OCI-LY7 (cell line): ENCODE measurements around the gene MPPED2. TPM values are rescaled to one million over a fixed set of nuclear protein-coding genes. Genes with fewer than 3 reads are reported as not detected.

Source experiments
- BruUV-seq: library from RNA; stranded (reverse); fragments of 400-500 nt; replicated peaks from 2 replicates; lab custom pipeline; 2021; lab: Mats Ljungman, UMichigan
- CTCF ChIA-PET: fragments of 300-600 bp; sonication (Branson Sonifier 250); formaldehyde crosslinking; loops from one replicate; lab custom pipeline; 2022; ENCODE audit warnings: antibody characterized with exemption; ENCODE audit not compliant: unreplicated experiment; lab: Charles Lee
- POLR2A ChIA-PET: fragments of 300-600 bp; sonication (Branson Sonifier 250); formaldehyde crosslinking; loops from one replicate; lab custom pipeline; 2022; ENCODE audit warnings: antibody characterized with exemption; lab: Charles Lee
- DNase-seq: peaks from one replicate; pipeline ENCODE4 v3.0.0-alpha.2; 2015; ENCODE audit warnings: low spot score
- H2AFZ ChIP-seq: fragments of 200-600 bp; sonication (generic), shearing (Covaris generic); 2 replicates; pipeline ENCODE4 v1.6.1; 2014; ENCODE audit warnings: mild to moderate bottlenecking, antibody characterized with exemption, low read length, moderate library complexity
- H3K27ac ChIP-seq: fragments of 200-600 bp; sonication (generic); 2 replicates; pipeline ENCODE4 v1.5.1; 2014; ENCODE audit warnings: mixed run types, low read depth, mild to moderate bottlenecking, moderate library complexity, low read length, inconsistent platforms; ENCODE audit not compliant: poor library complexity, severe bottlenecking
- H3K36me3 ChIP-seq: fragments of 200-600 bp; sonication (generic); 2 replicates; pipeline ENCODE4 v1.6.1; 2014; ENCODE audit warnings: mild to moderate bottlenecking, antibody characterized with exemption, low read length, moderate library complexity, mixed read lengths; ENCODE audit not compliant: insufficient read depth
- H3K4me1 ChIP-seq: fragments of 200-600 bp; sonication (generic); 2 replicates; pipeline ENCODE4 v1.5.1; 2014; ENCODE audit warnings: mild to moderate bottlenecking, low read length; ENCODE audit not compliant: insufficient read depth, poor library complexity, severe bottlenecking
- H3K4me2 ChIP-seq: fragments of 200-600 bp; sonication (generic); 2 replicates; pipeline ENCODE4 v1.6.1; 2014; ENCODE audit warnings: mild to moderate bottlenecking, low read length
- H3K4me3 ChIP-seq: fragments of 200-600 bp; sonication (generic); 2 replicates; pipeline ENCODE4 v1.5.1; 2014; ENCODE audit warnings: mild to moderate bottlenecking, low read depth, low read length; ENCODE audit not compliant: poor library complexity, severe bottlenecking
- H3K79me2 ChIP-seq: fragments of 200-600 bp; sonication (generic); 2 replicates; pipeline ENCODE4 v1.6.1; 2016; ENCODE audit warnings: low read depth, mild to moderate bottlenecking, low read length, moderate library complexity, mixed read lengths; ENCODE audit not compliant: insufficient read depth
- H3K9me2 ChIP-seq: fragments of 200-600 bp; sonication (generic); 2 replicates; pipeline ENCODE4 v1.6.1; 2016; ENCODE audit warnings: mild to moderate bottlenecking, low read length, mixed read lengths; ENCODE audit not compliant: insufficient read depth
- H3K9me3 ChIP-seq: fragments of 200-600 bp; sonication (generic); 2 replicates; pipeline ENCODE4 v1.6.1; 2014; ENCODE audit warnings: mild to moderate bottlenecking, mixed run types, low read length, mixed read lengths
- H4K20me1 ChIP-seq: fragments of 200-600 bp; sonication (generic); 2 replicates; pipeline ENCODE4 v1.6.1; 2014; ENCODE audit warnings: mild to moderate bottlenecking, antibody characterized with exemption, low read length, moderate library complexity, mixed read lengths; ENCODE audit not compliant: insufficient read depth
- CTCF ChIP-seq: fragments of 200-600 bp; sonication (generic); conservative IDR thresholded peaks from 2 replicates; pipeline ENCODE4 v1.5.1; 2014; ENCODE audit warnings: mild to moderate bottlenecking, antibody characterized with exemption, low read length, moderate library complexity, mixed read lengths
- EZH2phosphoT487 ChIP-seq: fragments of 200-600 bp; sonication (generic); IDR thresholded peaks from 2 replicates; pipeline ENCODE4 v1.6.1; 2018; ENCODE audit warnings: low read depth, borderline replicate concordance, mild to moderate bottlenecking, mixed run types, antibody characterized with exemption, low read length, moderate library complexity, mixed read lengths
- intact Hi-C: fragments of 100-400 bp; cut with micrococcal nuclease; formaldehyde crosslinking; loops from one replicate; pipeline ENCODE4 v1.10.0; 2022; ENCODE audit not compliant: unreplicated experiment
- total RNA-seq, 2 experiments: library from RNA; depleted of rRNA in 1 of 2; stranded (reverse); fragments of >200 nt in 1 of 2; shearing (Covaris generic) in 1 of 2; gene quantifications; 2 replicates each; pipeline ENCODE4 v1.2.3, GENCODE V29; 2014 to 2022

MPPED2 gene
- total RNA-seq, 2 experiments from 2014 or later = not detected

- no peak overlapping the region for H3K27ac ChIP-seq
- no peak overlapping the region for H2AFZ ChIP-seq
- POLR2A ChIA-PET = interaction anchor here (0.6 kb wide), 1 partner anchor 20 kb away, joined by 4 read pairs; no protein-coding TSS in a partner anchor
- no peak for DNase-seq
- no peaks in the 10 kb centered on the region; the same call in 1 of the 2 replicates for H3K9me2 ChIP-seq
- no peaks in the 10 kb centered on the region for H3K79me2 ChIP-seq
- CTCF ChIA-PET = interaction anchor here (1.4 kb wide), 1 partner anchor 29 kb away, joined by 3 read pairs; no protein-coding TSS in a partner anchor
- H4K20me1 ChIP-seq = no peaks in the 10 kb centered on the region
- H3K9me3 ChIP-seq = no peaks in the 10 kb centered on the region
- no peaks in the 10 kb centered on the region for H3K36me3 ChIP-seq
- BruUV-seq = no TSS peak
- no peak overlapping the region for H3K4me2 ChIP-seq
- intact Hi-C loops = no loop called here
- no peaks in the 10 kb centered on the region for H3K4me1 ChIP-seq
- no peak overlapping the region for H3K4me3 ChIP-seq
- TF ChIP-seq CTCF (no peak), EZH2phosphoT487 (no peak)
Measured at GRCh38 chr11:30561691-30562415, 24.3 kb downstream of the MPPED2 start.

- Histone ChIP-seq H4K20me1 (no peaks in the 10 kb centered on the region), H3K4me2 (no peak overlapping the region), H3K4me3 (no peak overlapping the region), H3K9me3 (no peaks in the 10 kb centered on the region), H3K4me1 (no peaks in the 10 kb centered on the region), H3K36me3 (no peaks in the 10 kb centered on the region), H3K79me2 (no peaks in the 10 kb centered on the region), H3K9me2 (no peaks in the 10 kb centered on the region), H2AFZ (no peak overlapping the region), H3K27ac (no peak overlapping the region)
- DNase-seq = no peak
- TF ChIP-seq CTCF (no peak), EZH2phosphoT487 (no peak)
- ChIA-PET CTCF (interaction anchor here (1.4 kb wide), 1 partner anchor 28 kb away, joined by 3 read pairs; no protein-coding TSS in a partner anchor), POLR2A (interaction anchor here (0.7 kb wide), 1 partner anchor 150 kb away, joined by 3 read pairs; no protein-coding TSS in a partner anchor)
- BruUV-seq = no TSS peak
- intact Hi-C loops = no loop called here
Measured at GRCh38 chr11:30560206-30561106, 25.7 kb downstream of the MPPED2 start.
